Measurements from ENCODE around the gene TTN.

TTN gene

GRCh38 chr2:178775975-178776374 lies 31.2 kb downstream of the TTN start:
- Histone ChIP-seq H3K27me3 (ENCODE audit: control insufficient read depth, insufficient read depth, low read length) (no peaks in the 10 kb centered on the region), H3K9ac (ENCODE audit: low read depth, low read length) (no peak overlapping the region), H3K4me1 (ENCODE audit: control insufficient read depth, insufficient read depth, low read length) (no peaks in the 10 kb centered on the region), H3K4me3 (ENCODE audit: low read depth, low read length) (no peak overlapping the region), H3K36me3 (ENCODE audit: control insufficient read depth, insufficient read depth, low read length) (peaks cover 5% of the 10 kb centered on the region), H3K9me3 (ENCODE audit: control insufficient read depth, insufficient read depth, low read length) (no peaks in the 10 kb centered on the region)

DNA sequence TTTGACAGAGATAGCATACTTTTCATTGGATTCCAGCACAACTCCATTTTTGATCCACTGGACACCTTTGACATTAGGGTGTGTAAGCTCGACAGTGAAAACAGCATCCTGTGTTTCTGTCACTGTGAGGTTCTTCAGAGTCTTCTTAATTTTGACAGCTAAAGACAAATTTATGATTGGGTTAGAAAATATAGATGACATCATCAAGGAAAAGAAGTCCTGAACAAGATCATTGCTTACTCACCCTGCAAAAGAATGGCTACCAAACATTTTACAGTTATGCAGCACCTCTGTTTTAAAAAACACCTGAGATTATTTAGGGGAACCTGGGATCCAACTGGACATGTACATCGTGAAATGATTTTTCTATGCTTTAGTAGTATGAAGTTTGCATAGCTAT lies 36.7 kb downstream of the TTN start:
- Histone ChIP-seq H3K27me3 (ENCODE audit: control insufficient read depth, insufficient read depth, low read length) (no peaks in the 10 kb centered on the region), H3K9ac (ENCODE audit: low read depth, low read length) (no peak overlapping the region), H3K9me3 (ENCODE audit: control insufficient read depth, insufficient read depth, low read length) (no peaks in the 10 kb centered on the region), H3K36me3 (ENCODE audit: control insufficient read depth, insufficient read depth, low read length) (no peaks in the 10 kb centered on the region), H3K4me1 (ENCODE audit: control insufficient read depth, insufficient read depth, low read length) (no peaks in the 10 kb centered on the region), H3K4me3 (ENCODE audit: low read depth, low read length) (no peak overlapping the region)

DNA sequence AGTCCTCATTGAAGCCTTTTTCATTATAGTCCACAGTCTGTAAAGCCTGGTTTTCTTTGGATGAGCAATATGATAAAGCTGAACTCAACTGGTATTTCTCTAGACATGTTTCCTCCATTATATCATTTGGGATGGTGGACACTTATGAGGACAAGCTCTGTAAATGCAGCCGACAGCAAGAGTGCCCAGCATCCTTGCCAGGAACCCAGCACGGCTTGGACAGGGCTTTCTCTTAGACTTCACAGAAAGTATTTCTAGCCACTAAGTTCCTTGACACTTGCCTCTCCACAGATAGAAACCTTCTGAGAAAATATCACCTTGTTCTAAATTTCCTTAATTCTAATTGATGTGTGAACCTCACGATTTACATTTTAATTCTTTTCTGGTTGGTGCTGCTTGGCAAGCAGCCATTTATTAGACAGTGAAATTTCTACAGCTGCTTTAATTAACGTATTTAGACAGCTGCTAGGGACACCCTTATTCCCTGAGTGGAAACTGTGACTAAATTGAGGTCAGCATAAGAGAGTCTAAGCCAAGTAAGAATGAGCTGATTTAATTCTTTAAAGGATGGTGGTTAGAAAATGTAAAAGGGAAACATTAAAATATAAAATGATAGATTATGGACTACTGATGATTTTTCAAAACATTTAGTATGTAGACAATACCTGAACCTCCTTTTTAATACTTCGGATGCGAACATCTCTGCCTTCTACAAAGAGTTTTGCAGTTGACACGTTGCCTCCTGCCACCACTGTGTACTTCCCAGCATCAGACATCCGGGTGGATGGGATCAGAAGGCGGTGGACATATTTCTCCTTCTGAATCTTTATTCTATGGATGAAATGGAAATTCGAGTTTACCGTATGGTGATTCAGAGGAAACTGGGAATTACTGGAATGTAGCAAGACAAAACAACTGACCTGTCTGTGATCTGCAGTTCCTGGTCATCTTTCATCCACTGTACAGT lies 39.8 kb downstream of the TTN start:
- no peaks in the 10 kb centered on the region for H3K36me3 ChIP-seq (ENCODE audit: control insufficient read depth, insufficient read depth, low read length)
- no peaks in the 10 kb centered on the region for H3K4me1 ChIP-seq (ENCODE audit: control insufficient read depth, insufficient read depth, low read length)
- H3K9me3 ChIP-seq (ENCODE audit: control insufficient read depth, insufficient read depth, low read length), result no peaks in the 10 kb centered on the region
- no peaks in the 10 kb centered on the region for H3K27me3 ChIP-seq (ENCODE audit: control insufficient read depth, insufficient read depth, low read length)
- H3K9ac ChIP-seq (ENCODE audit: low read depth, low read length), result no peak overlapping the region
- H3K4me3 ChIP-seq (ENCODE audit: low read depth, low read length), result no peak overlapping the region

DNA sequence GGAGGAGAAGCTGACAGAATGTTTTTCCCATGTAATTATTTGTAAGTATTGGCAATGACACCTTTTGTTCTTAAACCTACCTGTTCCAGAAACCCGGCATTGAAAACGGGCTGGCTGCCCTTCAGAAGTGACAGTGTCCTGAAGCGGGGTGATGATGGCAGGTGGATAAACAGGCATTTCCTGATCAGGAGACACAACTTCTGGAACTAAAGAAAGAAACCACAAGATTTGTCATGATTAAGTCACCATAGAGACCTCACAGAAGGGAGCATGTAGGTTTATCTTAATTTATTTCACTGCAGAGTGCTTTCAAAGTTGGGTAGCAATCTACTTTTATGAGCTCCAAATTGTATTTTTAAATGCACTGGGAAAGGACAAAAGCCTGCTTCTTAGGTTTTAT lies 43.1 kb downstream of the TTN start:
- no peaks in the 10 kb centered on the region for H3K27me3 ChIP-seq (ENCODE audit: control insufficient read depth, insufficient read depth, low read length)
- no peaks in the 10 kb centered on the region for H3K36me3 ChIP-seq (ENCODE audit: control insufficient read depth, insufficient read depth, low read length)
- no peak overlapping the region for H3K9ac ChIP-seq (ENCODE audit: low read depth, low read length)
- H3K4me3 ChIP-seq (ENCODE audit: low read depth, low read length), result no peak overlapping the region
- H3K4me1 ChIP-seq (ENCODE audit: control insufficient read depth, insufficient read depth, low read length), result no peaks in the 10 kb centered on the region
- H3K9me3 ChIP-seq (ENCODE audit: control insufficient read depth, insufficient read depth, low read length), result no peaks in the 10 kb centered on the region

- Histone ChIP-seq H3K27me3 (ENCODE audit: control insufficient read depth, insufficient read depth, low read length) (no peaks in the 10 kb centered on the region), H3K4me3 (ENCODE audit: low read depth, low read length) (no peak overlapping the region), H3K36me3 (ENCODE audit: control insufficient read depth, insufficient read depth, low read length) (no peaks in the 10 kb centered on the region), H3K9me3 (ENCODE audit: control insufficient read depth, insufficient read depth, low read length) (no peaks in the 10 kb centered on the region), H3K9ac (ENCODE audit: low read depth, low read length) (no peak overlapping the region), H3K4me1 (ENCODE audit: control insufficient read depth, insufficient read depth, low read length) (no peaks in the 10 kb centered on the region)
Observed at GRCh38 chr2:178761759-178762371, 45.4 kb downstream of the TTN start.

DNA sequence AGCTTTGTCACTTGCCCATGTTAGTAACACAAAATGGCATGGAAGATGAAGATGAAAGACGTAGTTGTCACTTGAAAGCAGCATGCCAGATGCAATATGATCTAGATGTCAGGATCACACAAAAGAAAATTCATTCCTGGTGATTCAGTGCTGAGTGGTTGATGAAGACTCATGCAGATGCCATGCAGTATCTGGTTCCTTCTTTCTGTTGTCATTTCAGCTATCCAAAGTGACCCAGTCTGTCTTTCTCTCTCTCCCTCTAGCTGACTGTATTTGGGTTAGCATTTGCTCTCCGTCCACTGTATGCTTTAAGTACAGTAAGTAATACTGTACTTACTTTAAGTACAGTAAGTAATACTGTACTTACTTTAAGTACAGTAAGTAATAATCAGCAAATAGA lies 50.4 kb downstream of the TTN start:
- Histone ChIP-seq H3K27me3 (ENCODE audit: control insufficient read depth, insufficient read depth, low read length) (no peaks in the 10 kb centered on the region), H3K4me1 (ENCODE audit: control insufficient read depth, insufficient read depth, low read length) (no peaks in the 10 kb centered on the region), H3K9ac (ENCODE audit: low read depth, low read length) (no peak overlapping the region), H3K4me3 (ENCODE audit: low read depth, low read length) (no peak overlapping the region), H3K9me3 (ENCODE audit: control insufficient read depth, insufficient read depth, low read length) (no peaks in the 10 kb centered on the region), H3K36me3 (ENCODE audit: control insufficient read depth, insufficient read depth, low read length) (no peaks in the 10 kb centered on the region)

DNA sequence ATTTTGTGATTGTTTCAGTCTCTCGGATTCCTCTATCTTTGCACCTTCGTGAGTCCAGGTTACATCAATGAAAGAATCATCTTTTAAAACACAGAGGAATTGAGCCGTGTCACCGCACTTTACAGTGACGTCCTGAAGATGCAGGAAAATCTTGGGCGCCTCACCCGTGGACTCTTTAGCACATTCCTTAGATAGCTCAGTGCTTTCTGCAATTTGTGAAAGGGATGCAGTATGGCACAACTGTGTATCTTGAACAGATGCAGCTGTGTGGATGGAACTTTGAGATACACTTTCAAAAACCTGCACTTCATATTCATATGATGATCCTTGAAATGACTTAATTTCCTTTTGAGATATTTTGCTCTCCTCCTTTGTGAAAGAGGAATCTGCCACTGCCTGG lies 50.9 kb downstream of the TTN start:
- Histone ChIP-seq H3K27me3 (ENCODE audit: control insufficient read depth, insufficient read depth, low read length) (no peaks in the 10 kb centered on the region), H3K9me3 (ENCODE audit: control insufficient read depth, insufficient read depth, low read length) (no peaks in the 10 kb centered on the region), H3K36me3 (ENCODE audit: control insufficient read depth, insufficient read depth, low read length) (no peaks in the 10 kb centered on the region), H3K4me1 (ENCODE audit: control insufficient read depth, insufficient read depth, low read length) (no peaks in the 10 kb centered on the region), H3K4me3 (ENCODE audit: low read depth, low read length) (no peak overlapping the region), H3K9ac (ENCODE audit: low read depth, low read length) (no peak overlapping the region)

GRCh38 chr2:178747767-178748166 lies 59.5 kb downstream of the TTN start:
- Histone ChIP-seq H3K27me3 (ENCODE audit: control insufficient read depth, insufficient read depth, low read length) (no peaks in the 10 kb centered on the region), H3K9me3 (ENCODE audit: control insufficient read depth, insufficient read depth, low read length) (no peaks in the 10 kb centered on the region), H3K36me3 (ENCODE audit: control insufficient read depth, insufficient read depth, low read length) (no peaks in the 10 kb centered on the region)

DNA sequence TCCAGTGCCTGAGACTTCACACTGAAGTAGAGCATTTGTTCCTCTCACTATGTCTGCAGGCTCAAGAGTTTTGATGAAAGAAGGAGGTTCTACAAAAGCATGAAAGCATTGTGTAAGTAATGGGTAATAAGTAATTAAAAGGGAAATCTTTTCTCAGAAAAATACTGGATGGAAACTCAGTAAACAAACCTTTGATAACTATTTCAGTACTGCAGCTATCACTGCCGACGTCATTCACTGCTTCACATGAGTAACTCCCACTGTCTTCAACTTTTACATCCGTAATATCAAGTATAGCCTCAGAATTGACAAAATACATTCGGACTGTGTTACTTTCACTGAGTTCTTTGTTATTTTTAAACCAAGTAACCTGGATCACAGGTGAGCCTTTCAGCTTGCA lies 72.7 kb downstream of the TTN start:
- no peaks in the 10 kb centered on the region for H3K36me3 ChIP-seq (ENCODE audit: control insufficient read depth, insufficient read depth, low read length)
- no peak overlapping the region for H3K9ac ChIP-seq (ENCODE audit: low read depth, low read length)
- no peaks in the 10 kb centered on the region for H3K9me3 ChIP-seq (ENCODE audit: control insufficient read depth, insufficient read depth, low read length)
- no peaks in the 10 kb centered on the region for H3K27me3 ChIP-seq (ENCODE audit: control insufficient read depth, insufficient read depth, low read length)
- no peak overlapping the region for H3K4me3 ChIP-seq (ENCODE audit: low read depth, low read length)
- no peaks in the 10 kb centered on the region for H3K4me1 ChIP-seq (ENCODE audit: control insufficient read depth, insufficient read depth, low read length)

More at GRCh38 chr2:178747767-178748166, 59.5 kb downstream of the TTN start:
- no peak overlapping the region for H3K4me3 ChIP-seq (ENCODE audit: low read depth, low read length)
- H3K4me1 ChIP-seq (ENCODE audit: control insufficient read depth, insufficient read depth, low read length), result no peaks in the 10 kb centered on the region
- no peak overlapping the region for H3K9ac ChIP-seq (ENCODE audit: low read depth, low read length)

DNA sequence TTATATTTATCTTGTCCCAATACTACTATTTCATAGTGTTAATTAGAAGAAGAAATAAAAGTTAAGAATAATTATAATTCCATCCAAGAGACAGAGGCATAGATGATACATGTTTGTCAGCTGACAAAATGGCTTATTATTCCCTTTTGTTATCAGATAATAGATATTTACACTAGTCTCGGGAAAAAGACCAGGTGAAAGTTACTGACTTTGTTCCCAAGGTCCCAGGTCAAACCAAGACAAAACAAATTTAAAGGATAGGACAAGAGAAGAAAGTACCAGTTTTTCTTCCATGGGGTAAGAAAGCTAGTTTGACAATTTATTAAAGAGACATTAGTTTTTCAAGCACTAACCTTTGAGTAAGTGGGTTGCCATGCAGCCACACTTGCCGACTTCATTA lies 73.2 kb downstream of the TTN start:
- H3K4me1 ChIP-seq (ENCODE audit: control insufficient read depth, insufficient read depth, low read length), result no peaks in the 10 kb centered on the region
- no peak overlapping the region for H3K9ac ChIP-seq (ENCODE audit: low read depth, low read length)
- no peaks in the 10 kb centered on the region for H3K9me3 ChIP-seq (ENCODE audit: control insufficient read depth, insufficient read depth, low read length)
- H3K36me3 ChIP-seq (ENCODE audit: control insufficient read depth, insufficient read depth, low read length), result no peaks in the 10 kb centered on the region
- H3K27me3 ChIP-seq (ENCODE audit: control insufficient read depth, insufficient read depth, low read length), result no peaks in the 10 kb centered on the region
- H3K4me3 ChIP-seq (ENCODE audit: low read depth, low read length), result no peak overlapping the region

DNA sequence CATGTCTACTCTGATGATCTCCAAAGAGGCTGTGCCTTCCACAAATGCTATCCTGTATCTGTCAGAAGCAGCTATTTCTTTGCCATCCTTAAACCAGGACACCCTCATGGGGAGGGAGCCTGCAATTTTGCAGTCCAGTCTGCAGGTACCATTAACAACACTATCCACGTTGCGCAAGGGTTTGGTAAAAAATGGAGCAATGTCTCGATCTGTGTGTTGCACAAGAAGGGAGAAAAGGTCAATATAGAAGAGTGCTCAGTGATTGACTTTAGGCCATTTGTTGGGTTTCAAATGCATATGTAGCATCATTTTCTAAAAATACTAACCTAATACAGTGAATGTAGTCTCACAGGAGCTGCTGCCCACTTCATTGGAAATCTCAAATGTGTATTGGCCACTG lies 74.3 kb downstream of the TTN start:
- Histone ChIP-seq H3K27me3 (ENCODE audit: control insufficient read depth, insufficient read depth, low read length) (no peaks in the 10 kb centered on the region), H3K4me3 (ENCODE audit: low read depth, low read length) (no peak overlapping the region), H3K9ac (ENCODE audit: low read depth, low read length) (no peak overlapping the region), H3K36me3 (ENCODE audit: control insufficient read depth, insufficient read depth, low read length) (no peaks in the 10 kb centered on the region), H3K9me3 (ENCODE audit: control insufficient read depth, insufficient read depth, low read length) (no peaks in the 10 kb centered on the region), H3K4me1 (ENCODE audit: control insufficient read depth, insufficient read depth, low read length) (no peaks in the 10 kb centered on the region)

DNA sequence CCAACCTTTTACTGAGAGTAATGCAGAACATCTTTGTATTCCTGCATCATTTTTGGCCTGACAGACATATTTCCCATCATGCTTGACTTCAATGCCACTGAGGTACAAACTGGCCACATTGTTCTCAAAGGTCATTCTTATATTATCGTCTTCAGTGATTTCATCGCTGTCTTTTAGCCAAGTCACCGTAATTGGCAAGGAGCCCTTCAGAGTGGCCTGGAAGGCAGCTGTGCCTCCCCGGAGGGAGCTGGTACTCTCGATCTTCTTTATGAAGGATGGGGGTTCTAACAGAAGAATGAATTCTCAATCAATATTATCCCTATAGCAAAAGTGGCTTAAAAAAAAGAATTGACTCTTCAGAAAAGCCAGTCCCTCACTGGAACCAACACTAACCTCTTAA lies 75.9 kb downstream of the TTN start:
- Histone ChIP-seq H3K36me3 (ENCODE audit: control insufficient read depth, insufficient read depth, low read length) (no peaks in the 10 kb centered on the region), H3K9me3 (ENCODE audit: control insufficient read depth, insufficient read depth, low read length) (no peaks in the 10 kb centered on the region), H3K4me1 (ENCODE audit: control insufficient read depth, insufficient read depth, low read length) (no peaks in the 10 kb centered on the region), H3K27me3 (ENCODE audit: control insufficient read depth, insufficient read depth, low read length) (no peaks in the 10 kb centered on the region), H3K9ac (ENCODE audit: low read depth, low read length) (no peak overlapping the region), H3K4me3 (ENCODE audit: low read depth, low read length) (no peak overlapping the region)

Measured in iPS-15b (cell line).